Bronchial epithelial cell (primary cell): ENCODE results near the gene TMEM171. TPM values are rescaled to one million over a fixed set of nuclear protein-coding genes. Genes with fewer than 3 reads are reported as not detected.

Experiments
- DNase-seq: peaks from one replicate; pipeline ENCODE4 v3.0.0-alpha.2; 2010; ENCODE audit warnings: low read depth
- FAIRE-seq: peaks from 2 replicates; lab custom pipeline; 2011; peaks lifted over from hg19 to GRCh38; lab: Jason Lieb, UNC
- H3K27me3 ChIP-seq: 2 replicates; pipeline ENCODE4 v1.5.1; 2011; ENCODE audit warnings: low read length; ENCODE audit not compliant: control insufficient read depth, insufficient read depth
- H3K36me3 ChIP-seq: 2 replicates; pipeline ENCODE4 v1.5.1; 2011; ENCODE audit warnings: low read length; ENCODE audit not compliant: control insufficient read depth, insufficient read depth
- H3K4me3 ChIP-seq: 2 replicates; pipeline ENCODE4 v1.5.1; 2011; ENCODE audit warnings: mild to moderate bottlenecking, low read depth, low read length, control low read depth
- total RNA-seq: library from RNA; depleted of rRNA; stranded (reverse); fragments of >200 nt; gene quantifications from 2 replicates; pipeline ENCODE4 v1.2.1, GENCODE V29; 2014
- TF ChIP-seq, protein P1 (sequence below): IDR thresholded peaks from 2 replicates; pipeline ENCODE4 v1.5.1; 2011; ENCODE audit warnings: mild to moderate bottlenecking, moderate library complexity, low read length, control low read depth, inconsistent platforms; ENCODE audit not compliant: insufficient read depth, severe bottlenecking

TMEM171 gene
- total RNA-seq, 1 donor from 2014 or later = 0.26 TPM

DNA sequence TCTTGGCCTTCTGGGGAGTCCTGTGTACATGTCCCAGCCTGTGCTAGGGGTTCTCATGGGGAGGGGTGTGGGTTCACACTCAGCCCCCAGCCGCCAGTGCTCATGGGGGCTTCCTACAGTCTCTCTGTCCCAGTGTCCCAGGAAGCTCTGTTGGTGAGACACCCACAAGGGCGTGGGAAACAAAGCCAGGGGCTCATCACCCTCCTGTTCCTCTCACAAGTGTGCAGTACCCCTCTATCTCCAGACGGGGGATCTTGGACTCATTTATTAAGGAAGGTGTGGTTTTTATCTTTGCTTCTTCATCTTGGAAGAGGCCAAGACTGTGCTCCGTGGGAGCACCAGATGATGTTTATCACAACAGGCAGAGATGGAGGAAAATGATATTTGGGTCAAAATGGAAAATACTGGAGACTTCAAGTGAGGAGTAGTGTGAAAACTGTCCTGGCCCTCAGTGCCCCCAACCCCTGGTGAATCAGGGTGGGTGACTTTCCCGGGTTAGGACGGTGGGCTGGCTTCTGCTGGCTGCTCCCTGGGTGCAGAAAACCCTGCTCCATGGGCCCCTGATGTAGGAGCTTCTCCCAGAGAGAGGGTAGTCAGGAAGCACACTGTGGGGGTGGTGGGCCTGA lies 15.2 kb downstream of the TMEM171 start:
- H3K4me3 ChIP-seq = no peak overlapping the region
- no peaks in the 10 kb centered on the region for H3K27me3 ChIP-seq
- TF ChIP-seq, protein P1, sequence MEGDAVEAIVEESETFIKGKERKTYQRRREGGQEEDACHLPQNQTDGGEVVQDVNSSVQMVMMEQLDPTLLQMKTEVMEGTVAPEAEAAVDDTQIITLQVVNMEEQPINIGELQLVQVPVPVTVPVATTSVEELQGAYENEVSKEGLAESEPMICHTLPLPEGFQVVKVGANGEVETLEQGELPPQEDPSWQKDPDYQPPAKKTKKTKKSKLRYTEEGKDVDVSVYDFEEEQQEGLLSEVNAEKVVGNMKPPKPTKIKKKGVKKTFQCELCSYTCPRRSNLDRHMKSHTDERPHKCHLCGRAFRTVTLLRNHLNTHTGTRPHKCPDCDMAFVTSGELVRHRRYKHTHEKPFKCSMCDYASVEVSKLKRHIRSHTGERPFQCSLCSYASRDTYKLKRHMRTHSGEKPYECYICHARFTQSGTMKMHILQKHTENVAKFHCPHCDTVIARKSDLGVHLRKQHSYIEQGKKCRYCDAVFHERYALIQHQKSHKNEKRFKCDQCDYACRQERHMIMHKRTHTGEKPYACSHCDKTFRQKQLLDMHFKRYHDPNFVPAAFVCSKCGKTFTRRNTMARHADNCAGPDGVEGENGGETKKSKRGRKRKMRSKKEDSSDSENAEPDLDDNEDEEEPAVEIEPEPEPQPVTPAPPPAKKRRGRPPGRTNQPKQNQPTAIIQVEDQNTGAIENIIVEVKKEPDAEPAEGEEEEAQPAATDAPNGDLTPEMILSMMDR = no peak
- DNase-seq (no peak), FAIRE-seq (no peak)
- H3K36me3 ChIP-seq = no peaks in the 10 kb centered on the region

GRCh38 chr5:73136055-73136562 lies 15.7 kb downstream of the TMEM171 start:
- no peak for DNase-seq
- H3K27me3 ChIP-seq = no peaks in the 10 kb centered on the region
- H3K36me3 ChIP-seq = no peaks in the 10 kb centered on the region
- FAIRE-seq = no peak
- H3K4me3 ChIP-seq = no peak overlapping the region
- TF ChIP-seq, protein P1 = no peak

DNA sequence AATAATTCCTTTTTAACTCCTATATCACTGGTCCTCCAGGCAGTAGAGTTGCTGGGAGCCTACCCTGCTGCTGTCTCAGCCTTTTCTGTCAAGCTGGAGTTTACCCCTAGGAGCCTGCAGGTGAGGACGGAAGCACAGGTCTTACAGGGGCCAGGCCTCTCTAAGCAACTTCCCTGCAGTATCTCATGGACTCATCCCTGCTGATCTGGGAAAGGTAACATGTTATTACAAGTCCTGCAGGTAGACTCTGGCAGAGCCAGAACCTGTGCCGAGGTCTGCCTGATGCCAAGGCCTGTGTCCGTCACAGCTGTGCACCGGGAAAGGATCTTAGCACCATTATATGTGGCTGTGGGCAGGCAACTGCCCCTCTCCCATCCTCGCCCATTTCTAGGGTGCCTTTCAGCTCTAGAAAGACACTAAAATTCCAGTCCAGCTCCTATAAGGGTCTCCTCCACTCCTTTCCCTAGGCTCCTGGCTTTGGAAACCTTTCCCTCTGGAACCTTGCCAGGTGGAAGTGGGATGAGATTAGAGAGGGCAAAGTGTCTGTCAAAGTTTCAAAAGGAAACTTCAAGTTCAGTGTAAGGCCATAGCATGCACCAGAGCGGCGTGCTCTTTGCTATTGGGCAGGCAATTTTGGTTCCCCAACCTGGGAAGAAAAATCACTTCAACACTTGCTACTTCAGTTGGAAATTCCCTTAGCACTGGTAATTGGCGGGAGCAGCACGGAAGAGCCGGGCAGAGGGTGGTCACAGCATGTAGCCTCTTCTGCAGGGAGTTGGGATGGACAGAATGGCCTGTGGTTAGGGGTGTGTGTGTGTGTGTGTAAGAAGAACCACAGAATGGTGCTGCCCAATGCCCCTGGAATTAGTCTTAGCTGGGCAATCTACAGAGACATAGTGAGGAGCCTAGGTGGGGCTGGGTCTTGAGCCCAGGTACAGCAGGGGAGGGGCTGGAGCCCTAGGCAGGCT lies 17.5 kb downstream of the TMEM171 start:
- no peaks in the 10 kb centered on the region for H3K36me3 ChIP-seq
- TF ChIP-seq, protein P1 = no peak
- H3K4me3 ChIP-seq = no peak overlapping the region
- FAIRE-seq (peak; percentile 7), DNase-seq (peak; percentile 24)
- no peaks in the 10 kb centered on the region for H3K27me3 ChIP-seq

GRCh38 chr5:73139485-73139884 lies 19.1 kb downstream of the TMEM171 start:
- DNase-seq (no peak), FAIRE-seq (no peak)
- TF ChIP-seq, protein P1 = no peak
- Histone ChIP-seq H3K4me3 (no peak overlapping the region), H3K27me3 (no peaks in the 10 kb centered on the region), H3K36me3 (no peaks in the 10 kb centered on the region)

- no peak for FAIRE-seq
- Histone ChIP-seq H3K36me3 (no peaks in the 10 kb centered on the region), H3K4me3 (no peak overlapping the region), H3K27me3 (no peaks in the 10 kb centered on the region)
- DNase-seq = no peak
- TF ChIP-seq, protein P1 = no peak
Observed at GRCh38 chr5:73140801-73141200, 20.4 kb downstream of the TMEM171 start.
